DMS79 treated with DMSO at 0.1 percent for 48 hours (cell line): ENCODE measurements around the gene REV3L.

ENCODE experiments used
- DNase-seq: peaks from one replicate; lab custom pipeline; 2025; lab: John Stamatoyannopoulos, UW

REV3L gene

DNA sequence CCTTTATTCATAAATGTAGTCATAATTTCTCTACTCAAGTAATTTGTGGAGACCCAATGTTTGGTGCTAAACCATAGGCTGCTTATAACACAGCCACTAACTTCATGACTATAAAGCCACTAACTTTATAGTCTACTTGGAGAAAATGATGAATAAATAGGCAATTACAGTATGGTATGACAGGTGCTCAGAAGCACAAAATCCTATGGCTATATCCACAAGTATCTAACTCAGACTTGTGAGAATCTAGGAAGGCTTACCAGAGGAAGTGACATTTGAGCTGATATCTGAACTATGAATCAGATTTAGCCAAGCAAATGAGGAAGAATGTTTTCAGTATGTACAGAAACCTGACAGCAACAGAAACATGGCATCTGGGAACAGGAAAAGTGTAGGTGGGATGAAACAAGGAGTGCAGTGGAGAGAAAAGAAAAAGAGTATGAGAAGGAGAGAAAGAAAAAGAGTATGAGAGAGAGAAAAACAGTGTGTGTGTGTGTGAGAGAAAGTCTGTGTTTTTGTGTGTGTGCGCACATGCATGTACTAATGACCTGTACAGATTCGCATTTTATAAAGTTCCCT, 59.9 kb downstream of the REV3L start:
- DNase-seq = no peak

DNA sequence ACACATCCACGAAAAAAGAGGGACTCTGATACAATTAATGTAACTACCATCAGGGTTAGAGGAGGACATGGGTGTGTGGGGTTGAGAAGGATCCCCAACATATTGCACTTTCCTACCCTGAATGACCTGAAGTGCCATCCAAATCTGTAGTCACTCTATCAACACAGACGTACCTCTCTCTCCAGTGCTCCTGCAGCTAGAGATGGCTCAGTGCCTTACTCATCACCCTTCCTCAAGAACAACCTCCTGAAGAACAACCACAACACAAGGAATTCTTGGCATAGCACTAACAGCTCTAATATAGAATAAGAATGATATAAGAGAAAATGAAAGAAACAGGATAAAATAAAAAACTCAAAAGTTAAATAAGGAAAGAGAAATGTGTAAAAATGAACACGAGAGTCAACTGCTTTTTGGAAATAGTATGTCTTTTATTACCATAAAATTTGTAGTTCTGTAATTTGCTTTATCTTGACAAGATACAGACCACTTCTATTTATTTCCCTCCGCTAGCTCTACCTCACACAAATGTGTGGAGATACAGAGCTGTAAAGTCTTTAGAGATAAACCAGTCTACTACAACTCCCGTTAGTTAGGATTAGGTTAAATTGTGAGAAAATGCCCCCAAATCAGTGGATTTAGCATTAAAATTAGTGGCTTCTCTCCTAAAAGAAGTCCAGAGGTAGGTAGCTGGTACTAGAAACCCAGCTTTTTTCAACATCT, 63.9 kb downstream of the REV3L start:
- DNase-seq = no peak

DNA sequence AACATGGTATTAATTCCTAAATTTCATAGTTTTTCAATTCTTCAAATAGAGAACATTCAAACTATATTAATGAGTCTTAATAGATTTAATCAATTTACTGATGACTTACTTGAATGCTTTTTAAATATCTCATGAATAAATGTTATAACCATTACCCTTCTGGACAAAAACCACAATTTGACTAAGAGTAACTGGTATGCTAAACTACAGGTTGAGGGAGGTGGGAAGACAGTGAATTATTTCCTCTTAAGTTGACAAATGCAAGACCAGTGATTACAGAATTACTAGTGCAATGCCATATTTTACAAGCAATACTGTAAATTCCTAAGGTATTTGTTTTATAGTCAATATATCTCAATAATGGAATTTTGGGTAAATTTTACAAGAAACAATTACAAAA, 65.1 kb downstream of the REV3L start:
- no peak for DNase-seq

DNA sequence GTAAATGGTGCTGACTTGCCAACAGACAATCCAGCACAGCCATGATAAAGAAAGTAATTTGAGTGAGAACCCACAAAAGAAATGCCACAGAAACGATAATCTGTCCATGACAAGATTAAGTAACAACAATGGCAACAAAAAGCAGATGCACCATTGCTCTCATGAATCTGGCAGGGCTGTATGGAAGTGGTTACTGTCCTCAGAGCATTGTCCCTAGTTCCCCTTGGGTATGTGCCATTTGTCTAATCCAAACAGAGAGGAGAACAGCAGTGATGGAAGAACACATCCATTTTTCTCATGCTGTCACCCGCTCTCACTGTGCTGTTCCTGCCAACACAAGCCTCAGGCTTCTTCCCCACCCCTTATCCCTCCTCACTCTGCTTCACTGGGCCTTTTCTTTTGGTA, 65.8 kb downstream of the REV3L start:
- no peak for DNase-seq

DNA sequence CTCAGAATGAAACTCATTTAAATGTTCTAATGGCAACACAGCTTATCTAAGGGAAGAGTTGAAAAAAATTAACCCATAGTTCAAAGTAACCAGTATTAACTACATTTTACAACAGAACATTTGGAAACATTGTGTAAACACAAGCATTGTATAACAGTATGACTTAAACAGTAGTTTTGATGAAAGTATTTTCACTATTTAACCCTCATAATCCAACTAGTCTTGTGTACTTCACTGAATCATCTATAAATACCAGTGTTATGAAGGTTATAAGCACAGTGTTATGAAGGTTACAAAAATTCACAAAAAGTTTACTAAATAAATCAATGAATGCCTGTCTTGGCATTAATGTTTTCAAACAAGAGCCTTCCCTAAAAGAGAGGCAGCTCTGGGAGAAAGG, 66.5 kb downstream of the REV3L start:
- no peak for DNase-seq

DNA sequence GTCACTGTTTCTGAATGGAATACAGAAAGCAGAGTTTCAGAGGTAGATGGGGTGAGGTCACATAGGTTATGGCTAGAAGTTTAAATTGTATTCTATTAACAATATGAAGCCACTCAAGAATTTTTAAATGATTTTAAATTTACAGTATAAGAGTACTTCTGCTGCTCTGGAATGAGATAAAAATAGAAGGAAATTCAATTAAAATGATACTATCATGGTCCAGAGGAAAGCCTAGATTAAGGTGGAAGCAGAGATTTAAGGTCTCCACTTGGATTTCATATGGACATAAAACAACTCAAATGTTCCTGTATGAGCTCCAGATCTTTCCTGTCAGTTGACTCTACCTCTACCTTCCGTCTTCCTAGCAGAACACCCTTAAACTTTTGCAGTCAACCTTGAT, 68.6 kb downstream of the REV3L start:
- DNase-seq = no peak

DNA sequence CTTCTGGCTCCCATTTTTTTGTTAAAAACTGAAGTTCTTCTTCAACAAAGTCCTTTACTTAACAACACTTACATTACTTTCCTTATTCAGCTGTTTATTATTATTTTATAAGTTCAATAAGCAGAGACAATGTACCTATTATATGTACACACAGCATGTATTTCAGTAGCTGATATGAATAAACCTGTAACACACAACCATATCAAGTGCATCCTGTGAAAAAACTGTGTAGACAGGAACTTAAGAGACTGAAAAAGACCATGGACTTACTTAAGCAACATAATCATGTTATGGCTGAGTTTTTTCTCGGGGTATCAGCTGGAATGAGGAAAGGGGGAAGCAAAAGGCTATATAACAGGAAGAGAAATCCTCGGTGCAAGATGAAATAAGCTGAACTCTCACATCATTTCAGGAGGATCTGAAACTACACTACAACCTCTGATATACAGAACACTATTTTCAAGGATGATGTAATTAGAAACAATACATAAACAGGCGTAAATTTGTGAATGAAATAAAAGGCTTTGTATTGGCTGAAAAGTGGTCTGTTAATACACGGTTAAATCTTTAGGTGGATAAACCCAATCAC, 70.9 kb downstream of the REV3L start:
- DNase-seq = no peak

DNA sequence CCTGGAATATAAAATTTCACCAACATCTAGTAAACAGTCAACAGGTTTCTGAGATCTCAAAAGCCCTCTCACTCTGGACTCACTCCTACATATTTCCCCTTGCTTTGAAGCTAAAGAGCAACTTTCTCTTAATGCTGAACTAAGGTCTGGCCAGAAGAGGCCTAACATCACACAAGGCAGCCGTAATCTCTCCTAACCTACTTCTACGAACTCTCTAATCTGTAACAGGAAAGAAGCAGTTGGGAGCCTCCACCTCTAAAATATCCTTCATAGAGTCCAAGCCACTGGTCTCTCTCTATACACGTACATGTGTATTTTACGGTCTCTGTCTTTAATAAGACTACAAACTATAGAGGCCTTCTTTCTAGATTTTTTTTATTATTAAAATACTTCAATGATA, 72.0 kb downstream of the REV3L start:
- DNase-seq = no peak

DNA sequence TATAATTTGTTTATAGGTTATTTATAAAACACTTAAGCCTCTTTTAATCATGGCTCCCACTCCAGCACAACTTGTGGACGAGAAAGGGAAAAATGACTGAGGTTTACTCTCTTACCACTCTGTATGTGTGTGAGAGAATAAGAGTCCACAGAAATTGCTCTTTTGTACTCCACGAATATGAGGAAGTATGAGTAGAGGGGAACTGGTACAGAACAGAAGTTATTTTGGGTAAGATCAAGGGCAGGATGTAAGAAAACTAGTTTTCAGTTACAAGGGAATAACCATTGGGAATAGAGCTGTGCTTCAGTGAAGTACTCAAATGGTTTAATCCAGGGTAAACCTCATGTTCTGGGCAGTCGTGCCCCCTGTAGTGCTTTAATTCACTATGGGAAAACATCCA, 72.6 kb downstream of the REV3L start:
- no peak for DNase-seq

DNA sequence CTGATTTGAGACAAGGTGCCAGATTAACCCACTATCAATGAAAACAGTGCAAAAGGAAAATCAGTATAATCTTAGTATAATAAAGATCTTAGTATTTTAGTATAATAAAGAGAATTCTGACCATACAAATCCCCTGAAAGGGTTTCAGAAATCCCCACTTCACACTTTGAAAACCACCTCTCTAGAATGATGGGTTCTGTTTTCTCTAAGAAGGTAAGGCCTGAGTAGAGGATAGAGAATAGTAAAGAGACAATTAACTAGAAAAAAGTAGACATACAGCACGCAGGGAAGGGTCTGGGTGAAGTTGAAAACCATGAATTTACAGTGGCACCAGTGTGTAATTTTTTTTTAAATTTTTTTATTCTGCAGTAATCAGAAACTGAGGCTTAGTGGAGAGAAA, 73.6 kb downstream of the REV3L start:
- no peak for DNase-seq

DNA sequence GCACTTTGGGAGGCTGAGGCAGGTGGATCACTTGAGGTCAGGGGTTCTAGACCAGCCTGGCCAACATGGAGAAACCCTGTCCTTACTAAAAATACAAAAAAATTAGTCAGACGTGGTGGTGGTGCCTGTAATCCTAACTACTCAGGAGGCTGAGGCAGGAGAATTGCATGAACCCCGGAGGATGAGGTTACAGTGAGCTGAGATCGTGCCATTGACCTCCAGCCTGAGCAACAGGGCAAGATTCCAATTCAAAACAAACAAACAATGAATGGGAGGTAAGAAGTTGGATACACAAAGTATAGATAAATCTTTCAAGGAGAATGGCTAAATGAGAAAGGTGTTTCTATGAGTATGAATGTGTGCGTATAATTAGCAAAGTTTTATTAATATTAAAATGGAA, 75.3 kb downstream of the REV3L start:
- DNase-seq = no peak

DNA sequence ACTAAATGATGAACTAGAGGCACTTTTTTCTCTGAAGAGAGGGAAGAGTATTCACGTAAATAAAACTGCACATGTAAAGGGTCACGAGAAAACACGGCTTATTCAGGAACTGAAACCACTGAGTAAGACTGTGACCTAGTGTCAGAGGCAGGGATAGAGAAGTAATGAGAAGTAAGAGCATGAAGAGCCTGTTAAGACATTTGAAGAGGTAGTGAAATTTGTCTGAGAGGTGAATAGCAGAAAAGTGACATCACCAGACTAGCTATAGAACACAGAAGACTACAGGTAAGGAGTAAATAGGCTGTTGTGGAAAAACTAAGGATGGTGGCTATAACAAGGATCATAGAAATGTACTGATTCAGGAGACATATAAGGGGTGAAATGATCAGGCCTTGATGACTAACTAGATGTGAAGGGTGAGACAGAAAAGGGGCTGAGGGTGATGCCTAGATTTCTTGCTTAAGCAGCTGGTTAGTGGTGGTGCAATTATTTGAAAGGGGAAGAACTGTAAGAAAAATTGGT, 76.8 kb downstream of the REV3L start:
- DNase-seq = no peak

DNA sequence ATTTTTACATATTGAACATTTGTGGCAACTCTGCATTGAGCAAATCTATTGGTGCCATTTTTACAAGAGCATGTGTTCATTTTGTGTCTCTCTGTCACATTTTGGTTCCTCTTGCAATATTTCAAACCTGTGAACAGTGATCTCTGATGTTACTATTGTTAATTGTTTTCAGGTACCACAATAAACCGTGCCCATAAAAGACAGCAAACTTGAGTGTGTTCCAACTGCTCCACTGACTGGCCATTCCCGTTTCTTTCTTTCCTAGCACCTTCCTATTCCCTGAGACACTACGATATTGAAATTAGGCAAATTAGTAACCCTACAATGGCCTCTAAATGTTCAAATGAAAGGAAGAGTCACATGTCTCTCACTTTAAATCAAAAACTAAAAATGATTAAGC, 79.6 kb downstream of the REV3L start:
- no peak for DNase-seq

DNA sequence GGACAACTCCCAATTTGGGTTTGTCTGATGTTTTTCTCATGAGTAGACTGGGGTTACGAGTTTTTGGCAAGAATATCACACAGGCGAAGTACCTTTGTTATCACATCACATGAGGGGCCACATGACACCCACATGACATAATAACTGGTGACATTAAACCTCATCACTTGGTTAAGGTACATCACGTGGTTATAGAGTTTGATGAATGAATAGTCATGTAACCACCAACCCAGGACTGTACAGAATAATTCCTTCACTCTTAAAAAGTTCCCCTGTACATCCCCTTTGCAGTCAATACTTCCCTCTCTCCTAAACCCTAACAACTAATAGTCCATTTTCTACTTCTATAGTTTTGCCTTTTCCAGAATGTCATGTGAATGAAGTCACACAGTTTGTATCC, 83.4 kb downstream of the REV3L start:
- no peak for DNase-seq

DNA sequence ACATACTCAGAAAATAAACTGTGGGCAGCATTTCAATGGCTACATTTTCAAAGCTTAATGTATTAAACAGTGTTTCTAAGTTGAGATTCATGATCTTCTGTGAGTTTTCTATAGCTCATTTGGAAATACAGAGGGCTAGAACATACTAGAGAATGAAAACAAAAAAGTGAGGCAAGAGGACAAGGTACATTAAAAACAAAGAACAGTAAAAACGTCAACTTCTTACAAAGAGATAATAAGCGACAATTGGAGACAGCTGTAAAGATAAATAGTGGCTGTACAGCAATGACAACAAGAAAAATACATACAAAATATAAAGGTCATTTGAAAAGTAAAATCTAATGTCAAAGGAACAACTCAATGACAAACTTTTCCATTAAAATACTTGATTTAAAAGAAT, 94.3 kb downstream of the REV3L start:
- no peak for DNase-seq

DNA sequence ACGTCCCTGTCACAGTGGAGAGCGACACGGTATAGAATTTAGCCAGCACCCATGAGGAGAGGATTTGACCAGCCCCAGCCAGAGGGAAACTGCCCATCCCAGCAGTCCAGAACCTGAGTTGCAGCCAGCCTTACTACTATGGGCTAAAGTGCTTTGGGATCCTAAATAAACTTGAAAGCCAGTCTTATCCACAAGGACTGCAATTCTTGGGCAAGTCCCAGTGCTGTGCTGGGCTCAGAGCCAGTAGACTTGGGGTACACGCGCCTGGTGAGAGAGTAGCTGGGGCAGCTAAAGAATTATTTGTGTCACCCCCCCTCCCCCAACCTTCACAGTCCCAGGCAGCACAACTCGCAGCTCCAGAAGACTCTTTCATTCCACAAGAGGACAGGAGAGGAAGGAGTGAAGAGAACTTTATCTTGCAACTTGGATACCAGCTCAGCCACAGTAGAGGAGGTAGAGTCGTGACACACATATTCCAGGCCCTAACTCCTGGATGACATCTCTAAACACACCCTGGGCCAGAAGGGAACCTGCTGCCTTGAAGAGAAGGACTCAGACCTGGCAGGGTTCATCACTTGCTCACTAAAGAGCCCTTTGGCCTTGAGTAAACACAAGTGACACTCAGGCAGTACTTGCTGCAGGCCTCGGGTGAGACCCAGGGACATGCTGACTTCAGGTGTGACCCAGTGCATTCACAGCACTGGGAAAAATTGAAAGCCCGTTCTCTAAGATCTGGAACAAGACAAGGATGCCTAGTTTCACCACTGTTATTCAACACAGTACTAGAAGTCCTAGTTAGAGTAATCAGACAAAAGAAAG, 100.3 kb downstream of the REV3L start:
- no peak for DNase-seq

DNA sequence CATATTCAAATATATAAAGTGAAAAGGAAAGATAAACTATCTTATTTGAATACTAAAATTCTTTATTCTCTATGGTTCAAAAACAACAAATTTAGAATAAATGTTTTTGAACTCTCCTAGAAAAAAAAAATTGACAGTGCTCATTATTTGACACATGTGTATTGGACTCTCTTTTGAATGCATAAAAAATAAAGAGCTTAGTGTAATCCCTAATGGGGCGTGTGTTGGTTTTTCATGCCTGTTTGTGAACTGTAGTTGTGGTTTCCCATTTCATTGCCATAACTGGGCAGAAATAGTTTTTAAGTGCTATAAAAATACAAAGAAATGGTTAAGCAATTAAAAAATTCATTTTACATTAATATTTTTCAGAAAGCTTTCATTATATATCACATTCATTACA, 101.3 kb downstream of the REV3L start:
- no peak for DNase-seq

DNA sequence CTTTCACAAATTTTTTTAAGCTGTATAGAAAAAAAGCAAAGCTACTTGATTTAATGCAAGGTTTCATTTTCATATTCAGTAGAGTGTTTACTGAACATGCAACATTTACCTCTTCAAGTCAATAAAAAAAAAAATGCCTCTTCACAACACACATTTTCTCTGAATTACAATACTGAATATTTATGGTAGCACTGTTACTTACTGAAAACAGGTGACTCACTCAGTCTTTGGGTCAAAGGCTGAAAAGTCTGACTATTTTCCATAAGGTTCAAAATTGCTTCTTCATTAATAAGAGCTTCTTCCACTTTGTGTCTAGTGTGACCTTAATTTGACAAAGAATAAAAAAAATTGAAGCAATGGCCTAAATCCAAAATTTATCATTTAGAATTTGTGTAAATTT, 101.9 kb downstream of the REV3L start:
- DNase-seq = peak; percentile 10

DNA sequence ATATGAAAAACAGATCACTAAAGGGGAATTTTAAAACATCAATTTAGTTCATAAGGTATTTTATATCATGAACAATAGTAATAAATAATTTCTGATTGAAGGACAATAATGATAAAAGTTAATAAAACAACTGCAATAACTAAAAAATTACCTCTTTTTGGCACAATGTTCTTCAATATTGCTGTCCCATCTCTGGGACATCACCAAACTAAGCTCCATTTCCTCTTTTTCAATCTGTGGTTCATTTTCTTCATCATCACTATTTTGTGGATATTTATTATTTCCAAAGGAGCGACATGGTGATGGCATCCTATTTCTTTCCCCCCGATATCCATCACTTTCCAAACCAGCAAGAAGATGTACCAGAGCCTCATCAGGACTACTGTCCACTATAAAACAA, 103.2 kb downstream of the REV3L start:
- DNase-seq = no peak

DNA sequence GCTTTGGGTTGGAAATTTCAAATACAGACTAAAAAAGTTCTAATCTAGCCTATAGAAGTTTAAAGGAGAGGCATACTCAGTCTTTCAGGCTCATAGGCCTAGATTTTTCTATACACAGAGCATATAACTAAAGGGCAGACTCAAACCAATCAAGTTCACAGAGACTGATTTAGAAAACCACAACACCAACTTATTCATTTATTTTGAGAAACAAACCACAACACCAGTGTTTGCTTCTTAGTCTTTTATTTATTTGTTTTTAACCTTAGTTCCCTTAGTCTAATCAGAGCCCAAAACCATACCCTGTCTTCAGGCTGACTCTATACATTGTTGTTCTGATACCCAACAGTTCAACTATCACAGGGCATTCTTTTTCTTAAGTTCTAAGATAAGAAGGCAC, 103.7 kb downstream of the REV3L start:
- DNase-seq = no peak

DNA sequence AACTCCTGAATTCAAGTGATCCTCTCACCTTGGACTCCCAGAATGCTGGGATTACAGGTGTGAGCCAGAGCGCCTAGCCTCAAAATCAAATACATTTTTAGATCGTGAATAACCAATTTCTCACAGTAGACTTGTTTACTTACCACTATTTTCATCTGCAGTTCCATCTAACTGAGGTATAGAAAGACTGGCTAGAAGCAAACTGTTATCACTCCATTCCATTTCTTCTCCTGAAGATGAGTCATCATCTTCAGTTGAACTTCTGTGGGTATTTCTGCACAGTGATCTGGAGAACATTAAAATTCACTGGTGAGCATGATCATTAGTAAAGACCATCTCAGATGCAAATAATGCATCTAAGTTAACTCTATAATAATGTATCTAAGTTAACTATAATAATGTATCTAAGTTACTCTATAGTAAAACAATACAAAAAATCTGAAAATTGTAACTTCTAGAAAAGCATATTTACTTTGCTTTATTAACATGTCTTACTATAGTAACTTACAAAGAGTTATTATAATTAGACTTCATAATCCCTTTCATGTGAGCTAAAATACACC, 105.4 kb downstream of the REV3L start:
- no peak for DNase-seq

DNA sequence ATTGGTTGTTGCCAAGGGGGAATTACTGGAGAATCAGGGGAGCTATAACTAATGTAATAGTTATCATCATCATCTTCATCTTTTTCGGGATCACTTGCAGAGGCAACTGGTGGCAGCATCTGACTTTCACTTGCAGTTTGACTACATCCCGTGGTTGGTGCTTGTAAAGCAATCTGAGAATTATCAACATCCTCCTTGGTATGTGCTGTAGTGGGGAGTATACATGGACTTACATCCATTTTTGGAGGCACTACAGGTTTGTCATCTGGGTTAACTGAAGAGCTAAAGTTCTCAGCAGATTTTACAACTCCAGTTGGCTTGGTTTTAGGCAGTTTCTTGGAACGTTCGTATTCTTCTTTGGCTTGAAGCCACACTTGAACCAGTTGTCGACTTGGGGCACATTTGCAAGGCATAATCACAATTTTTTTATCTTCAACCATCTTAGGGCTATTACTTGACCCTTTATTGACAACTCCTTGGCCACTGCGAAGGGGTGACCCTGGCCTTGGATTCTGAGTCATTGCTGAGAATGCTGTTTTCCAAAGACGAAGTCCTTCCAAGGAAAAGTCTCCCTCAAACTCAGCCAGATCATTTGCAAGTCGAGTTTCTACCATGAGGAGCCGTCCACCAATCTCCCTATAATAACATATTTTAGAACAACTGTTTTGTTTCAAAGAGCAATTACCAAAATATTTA, 115.5 kb downstream of the REV3L start:
- no peak for DNase-seq
